ENCODE measurements around the gene LRRC45.

- TF ChIP-seq CTCF (conservative IDR thresholded peaks at IDR 0.05) (no peak), ZFX (IDR thresholded peaks at IDR 0.05) (no peak)
Measured at GRCh38 chr17:82013772-82014321, 9.3 kb upstream of the LRRC45 start.
